ENCODE measurements around the gene YEATS2. TPM values are rescaled to one million over a fixed set of nuclear protein-coding genes. Genes with fewer than 3 reads are reported as not detected.

Gene YEATS2
- total and polyA plus RNA-seq, 2 of the 4 experiments (the other 2 are of a cell fraction) = 30.1 to 43.0 TPM

DNA sequence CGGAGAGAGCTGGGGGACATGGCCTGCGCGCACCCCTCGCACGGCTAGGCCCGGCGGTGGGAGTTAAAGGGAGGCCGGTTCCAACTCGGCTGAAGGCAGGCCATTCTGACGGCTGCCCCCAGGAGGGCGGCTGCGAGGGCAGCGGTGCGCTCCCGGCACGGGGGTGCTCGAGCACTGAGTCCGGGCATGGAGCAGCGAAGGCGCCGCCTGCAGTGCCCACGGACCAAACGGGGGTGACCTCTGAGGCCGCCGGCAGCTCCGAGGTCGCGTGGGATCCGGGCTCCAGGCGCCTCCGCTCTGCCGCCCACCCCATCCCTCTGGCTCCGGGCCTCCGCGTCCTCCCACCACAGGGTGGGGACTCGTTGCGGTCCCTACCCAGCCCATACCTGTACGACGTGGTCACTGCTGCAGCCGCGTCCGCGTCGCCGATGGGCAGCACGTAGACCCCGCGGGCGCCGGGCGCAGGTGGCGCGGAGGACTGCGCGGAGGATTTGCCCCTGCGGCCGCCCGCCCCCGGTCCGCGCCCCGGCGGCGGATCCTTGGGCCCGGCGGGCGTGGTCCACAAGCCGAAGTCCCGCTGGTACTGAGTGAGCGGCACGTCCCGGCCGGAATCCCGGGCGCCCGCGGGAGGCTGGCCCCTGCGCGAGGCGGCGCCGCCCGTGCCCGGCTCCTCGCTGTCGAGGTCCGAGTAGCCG, 127.3 kb downstream of the YEATS2 start:
- H3K4ac ChIP-seq (ENCODE audit: low read depth, low read length) = peak overlapping the region; percentile 15; the same call in 1 of the 2 replicates
- H3K27me3 ChIP-seq (ENCODE audit: control insufficient read depth, insufficient read depth, low read length) = no peaks in the 10 kb centered on the region
- H4K20me1 ChIP-seq (ENCODE audit: insufficient read depth, low read length) = peaks cover 10% of the 10 kb centered on the region
- no peak overlapping the region for H2BK15ac ChIP-seq (ENCODE audit: low read depth, low read length)
- H3K27ac ChIP-seq (ENCODE audit: insufficient read depth, low read length) = no peak overlapping the region; the same call in 1 of the 2 replicates
- WGBS, 2 experiments (ENCODE audit: extremely low coverage in 2 of 2, insufficient read length in 1 of 2) = 2% methylated on average over 30 of the region's 88 CpGs; no CpG with 5 or more reads in 1 of the 2 experiments
- no peaks in the 10 kb centered on the region for H3K9me3 ChIP-seq (ENCODE audit: control insufficient read depth, insufficient read depth, low read length)
- peak; percentile 61 for ATAC-seq (ENCODE audit: low read depth)
- intact Hi-C loops (cut with micrococcal nuclease) = loop anchor here (1.0 kb wide), 1 partner anchor 59 kb away; the partner anchor contains the start of gene PARL
- H3K23ac ChIP-seq (ENCODE audit: low read depth, low read length) = no peak overlapping the region
- H3K79me1 ChIP-seq (ENCODE audit: low read depth in 1 of 2, low read length in 2 of 2) = peaks cover 0 to 3% of the 10 kb centered on the region in 2 experiments; a peak in 1 of 4 replicates
- BruUV-seq (replicated peaks) = no TSS peak
- no peak for TF ChIP-seq RAD21 (IDR thresholded peaks at IDR 0.05; ENCODE audit: low read length)
- TF ChIP-seq MAFK (IDR thresholded peaks at IDR 0.05; ENCODE audit: low read depth, low read length) = no peak
- TF ChIP-seq MXI1 (IDR thresholded peaks at IDR 0.05; ENCODE audit: borderline replicate concordance, low read depth, low read length) = 0 out of 2 replicates have a peak, but pooled peaks have one; percentile 7
- no peak for TF ChIP-seq CHD1 (IDR thresholded peaks at IDR 0.05; ENCODE audit: low read depth, low read length)
- no peaks in the 10 kb centered on the region for H3K4me1 ChIP-seq (ENCODE audit: control insufficient read depth, insufficient read depth, low read length)
- no peak overlapping the region for H4K91ac ChIP-seq (ENCODE audit: insufficient read depth, low read depth, low read length)
- no peak overlapping the region for H3K56ac ChIP-seq (ENCODE audit: extremely low read depth, insufficient read depth, low read length)
- in situ Hi-C loops (cut with MboI; ENCODE audit: low sequenced_read_pairs) = no loop called here
- peaks cover 13% of the 10 kb centered on the region for H3K36me3 ChIP-seq (ENCODE audit: control insufficient read depth, insufficient read depth, low read length)
- H3K14ac ChIP-seq (replicated peaks; ENCODE audit: low read depth, low read length) = no peak overlapping the region
- no peaks in the 10 kb centered on the region for H3K9me1 ChIP-seq (ENCODE audit: insufficient read depth, low read length)
- H4K8ac ChIP-seq (ENCODE audit: low read depth in 2 of 2, low read length in 2 of 2) = peak overlapping the region in 1 of 2 experiments; percentile 42; a peak in 1 of 4 replicates
- peak overlapping the region; percentile 68 for H3K4me3 ChIP-seq (ENCODE audit: insufficient read depth, low read depth, low read length)
- H2BK20ac ChIP-seq (ENCODE audit: low read depth, low read length) = no peak overlapping the region
- dilution Hi-C loops (cut with HindIII; ENCODE audit: low sequenced_read_pairs, unreplicated experiment) = no loop called here
- H2BK5ac ChIP-seq (ENCODE audit: low read depth, low read length, poor library complexity, severe bottlenecking) = no peak overlapping the region
- H2BK120ac ChIP-seq (ENCODE audit: low read depth, low read length) = no peak overlapping the region
- H2AFZ ChIP-seq (replicated peaks; ENCODE audit: low read length, poor library complexity) = peak overlapping the region; percentile 89
- peak overlapping the region; percentile 69 for H3K4me2 ChIP-seq (ENCODE audit: low read depth, low read length)
- H3K9ac ChIP-seq (ENCODE audit: low read depth, low read length) = peak overlapping the region; percentile 35
- DNase-seq = no peak
- ChIA-PET POLR2A (ENCODE audit: unreplicated experiment) (interaction anchor here (0.5 kb wide), 1 partner anchor 537 kb away, joined by 7 read pairs; no protein-coding TSS in a partner anchor), CTCF (interaction anchor here (0.7 to 1.9 kb wide), 5 partner anchors 10 to 833 kb away, joined by 3 to 5 read pairs (median 4); partner anchors contain the start of gene PARL)
- peak overlapping the region; percentile 26; the same call in 1 of the 2 replicates for H2AK5ac ChIP-seq (ENCODE audit: low read depth, low read length)
- peak overlapping the region; percentile 82 for H2AK9ac ChIP-seq (replicated peaks; ENCODE audit: low read depth, low read length, poor library complexity)
- H4K5ac ChIP-seq (ENCODE audit: low read depth, low read length) = no peak overlapping the region
- H3K18ac ChIP-seq (ENCODE audit: low read depth, low read length) = no peak overlapping the region

All from IMR-90 (cell line).